ENCODE data around the gene PDE4D. TPM values are rescaled to one million over a fixed set of nuclear protein-coding genes. Genes with fewer than 3 reads are reported as not detected.

The PDE4D gene
- total and polyA plus RNA-seq, 4 donors = 12.8 to 167 (median 44.5) TPM

GRCh38 chr5:59592101-59592500 lies 301.4 kb downstream of the PDE4D start:
- DNase-seq = peak; percentile 23 to 84 (median 70)
- H3K4me1 ChIP-seq (ENCODE audit: control insufficient read depth in 5 of 5, insufficient read depth in 5 of 5, low read length in 5 of 5) = peaks cover 0 to 20% (median 2%) of the 10 kb centered on the region in 5 donors
- no peak for ATAC-seq (ENCODE audit: insufficient read depth, low FRiP score)
- H3K9me3 ChIP-seq (ENCODE audit: control insufficient read depth in 4 of 4, insufficient read depth in 3 of 4, low read length in 3 of 4) = no peaks in the 10 kb centered on the region
- H3K27ac ChIP-seq (ENCODE audit: low read depth in 1 of 2, low read length in 1 of 2) = no peak overlapping the region
- H3K4me3 ChIP-seq = no peak overlapping the region
- no peaks in the 10 kb centered on the region for H3K36me3 ChIP-seq (ENCODE audit: control insufficient read depth in 4 of 4, insufficient read depth in 4 of 4, low read length in 4 of 4)
- TF ChIP-seq, protein P1, sequence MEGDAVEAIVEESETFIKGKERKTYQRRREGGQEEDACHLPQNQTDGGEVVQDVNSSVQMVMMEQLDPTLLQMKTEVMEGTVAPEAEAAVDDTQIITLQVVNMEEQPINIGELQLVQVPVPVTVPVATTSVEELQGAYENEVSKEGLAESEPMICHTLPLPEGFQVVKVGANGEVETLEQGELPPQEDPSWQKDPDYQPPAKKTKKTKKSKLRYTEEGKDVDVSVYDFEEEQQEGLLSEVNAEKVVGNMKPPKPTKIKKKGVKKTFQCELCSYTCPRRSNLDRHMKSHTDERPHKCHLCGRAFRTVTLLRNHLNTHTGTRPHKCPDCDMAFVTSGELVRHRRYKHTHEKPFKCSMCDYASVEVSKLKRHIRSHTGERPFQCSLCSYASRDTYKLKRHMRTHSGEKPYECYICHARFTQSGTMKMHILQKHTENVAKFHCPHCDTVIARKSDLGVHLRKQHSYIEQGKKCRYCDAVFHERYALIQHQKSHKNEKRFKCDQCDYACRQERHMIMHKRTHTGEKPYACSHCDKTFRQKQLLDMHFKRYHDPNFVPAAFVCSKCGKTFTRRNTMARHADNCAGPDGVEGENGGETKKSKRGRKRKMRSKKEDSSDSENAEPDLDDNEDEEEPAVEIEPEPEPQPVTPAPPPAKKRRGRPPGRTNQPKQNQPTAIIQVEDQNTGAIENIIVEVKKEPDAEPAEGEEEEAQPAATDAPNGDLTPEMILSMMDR (IDR thresholded peaks at IDR 0.05; ENCODE audit: control extremely low read depth, extremely low read depth) = no peak
- no peaks in the 10 kb centered on the region for H3K27me3 ChIP-seq (ENCODE audit: control insufficient read depth in 3 of 3, insufficient read depth in 3 of 3, low read length in 2 of 3)
- no peak overlapping the region for H3K9ac ChIP-seq (ENCODE audit: insufficient read depth in 1 of 2, low read length in 2 of 2)
- whole genome bisulfite sequencing, 2 donors = 43 to 81% methylated on average over 3 of the region's 3 CpGs

DNA sequence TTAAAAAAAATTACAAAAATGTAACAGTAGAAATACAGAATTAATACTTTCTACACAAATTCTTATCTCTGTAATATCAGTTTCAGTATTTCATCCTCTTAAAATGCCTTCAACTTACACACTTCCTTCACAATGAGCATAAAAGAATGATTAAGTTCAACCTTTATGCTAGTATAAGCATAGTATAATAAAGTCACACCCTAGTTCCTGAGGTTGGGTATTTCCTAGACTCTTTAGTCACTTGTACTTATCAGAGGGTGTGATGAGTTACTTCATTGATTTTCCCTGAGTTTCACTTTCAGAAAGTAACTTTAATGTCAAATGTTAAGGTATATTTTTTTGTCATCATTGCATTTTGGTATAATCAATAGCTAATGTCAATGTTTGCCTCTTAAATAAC lies 302.4 kb downstream of the PDE4D start:
- TF ChIP-seq, protein P1 (IDR thresholded peaks at IDR 0.05; ENCODE audit: control extremely low read depth, extremely low read depth) = no peak
- no peak for ATAC-seq (ENCODE audit: insufficient read depth, low FRiP score)
- DNase-seq = no peak
- Histone ChIP-seq H3K27me3 (ENCODE audit: control insufficient read depth in 3 of 3, insufficient read depth in 3 of 3, low read length in 2 of 3) (no peaks in the 10 kb centered on the region), H3K4me3 (no peak overlapping the region), H3K27ac (ENCODE audit: low read depth in 1 of 2, low read length in 1 of 2) (no peak overlapping the region), H3K36me3 (ENCODE audit: control insufficient read depth in 4 of 4, insufficient read depth in 4 of 4, low read length in 4 of 4) (no peaks in the 10 kb centered on the region), H3K9ac (ENCODE audit: insufficient read depth in 1 of 2, low read length in 2 of 2) (no peak overlapping the region), H3K4me1 (ENCODE audit: control insufficient read depth in 5 of 5, insufficient read depth in 5 of 5, low read length in 5 of 5) (peaks cover 0 to 21% (median 2%) of the 10 kb centered on the region in 5 donors), H3K9me3 (ENCODE audit: control insufficient read depth in 4 of 4, insufficient read depth in 3 of 4, low read length in 3 of 4) (no peaks in the 10 kb centered on the region)

- Histone ChIP-seq H3K27me3 (ENCODE audit: control insufficient read depth in 3 of 3, insufficient read depth in 3 of 3, low read length in 2 of 3) (no peaks in the 10 kb centered on the region), H3K9me3 (ENCODE audit: control insufficient read depth in 4 of 4, insufficient read depth in 3 of 4, low read length in 3 of 4) (no peaks in the 10 kb centered on the region), H3K9ac (ENCODE audit: insufficient read depth in 1 of 2, low read length in 2 of 2) (no peak overlapping the region), H3K4me1 (ENCODE audit: control insufficient read depth in 5 of 5, insufficient read depth in 5 of 5, low read length in 5 of 5) (peaks cover 0 to 26% (median 3%) of the 10 kb centered on the region in 5 donors), H3K4me3 (no peak overlapping the region), H3K27ac (ENCODE audit: low read depth in 1 of 2, low read length in 1 of 2) (no peak overlapping the region), H3K36me3 (ENCODE audit: control insufficient read depth in 4 of 4, insufficient read depth in 4 of 4, low read length in 4 of 4) (no peaks in the 10 kb centered on the region)
- no peak for DNase-seq
- TF ChIP-seq, protein P1 (IDR thresholded peaks at IDR 0.05; ENCODE audit: control extremely low read depth, extremely low read depth) = no peak
- ATAC-seq (ENCODE audit: insufficient read depth, low FRiP score) = peak; percentile 61
Measured at GRCh38 chr5:59588922-59589321, 304.6 kb downstream of the PDE4D start.

Data from lung (tissue), 12 donors.